Stimulated activated CD8-positive, alpha-beta memory T cell treated with anti-CD3 and anti-CD28 coated beads, Interleukin-2, amount 100 ng/mL, for 48 hours (primary cell): ENCODE measurements around the gene TXNDC11.

ENCODE experiments used
- DNase-seq, 2 donors: peaks; one replicate each; pipeline ENCODE4 v3.0.0-alpha.2; 2020; ENCODE audit warnings: low read depth in 2 of 2

The TXNDC11 gene

GRCh38 chr16:11755022-11755760 lies 12.5 kb upstream of the TXNDC11 start:
- no peak for DNase-seq

GRCh38 chr16:11752856-11753255 lies 10.2 kb upstream of the TXNDC11 start:
- no peak for DNase-seq

- no peak for DNase-seq
Measured at GRCh38 chr16:11750056-11750455, 7.4 kb upstream of the TXNDC11 start.

GRCh38 chr16:11748404-11749254 lies 6.0 kb upstream of the TXNDC11 start:
- DNase-seq = no peak

GRCh38 chr16:11747949-11748403 lies 5.3 kb upstream of the TXNDC11 start:
- no peak for DNase-seq

- DNase-seq = no peak
Measured at GRCh38 chr16:11744075-11744470, 1.4 kb upstream of the TXNDC11 start.

GRCh38 chr16:11743308-11744074 lies 834 bp upstream of the TXNDC11 start:
- DNase-seq = peak in 1 of 2 donors; percentile 5

GRCh38 chr16:11742093-11742535 lies 543 bp downstream of the TXNDC11 start:
- peak; percentile 27 for DNase-seq

GRCh38 chr16:11740567-11740966 lies 2.1 kb downstream of the TXNDC11 start:
- no peak for DNase-seq

GRCh38 chr16:11738742-11739544 lies 3.7 kb downstream of the TXNDC11 start:
- DNase-seq = no peak

GRCh38 chr16:11737713-11738112 lies 4.9 kb downstream of the TXNDC11 start:
- DNase-seq = no peak

- DNase-seq = no peak
Measured at GRCh38 chr16:11736903-11737302, 5.8 kb downstream of the TXNDC11 start.

- no peak for DNase-seq
Measured at GRCh38 chr16:11735787-11736186, 6.9 kb downstream of the TXNDC11 start.

- no peak for DNase-seq
Measured at GRCh38 chr16:11734653-11735043, 8.0 kb downstream of the TXNDC11 start.

GRCh38 chr16:11734025-11734652 lies 8.5 kb downstream of the TXNDC11 start:
- DNase-seq = no peak

- no peak for DNase-seq
Measured at GRCh38 chr16:11731222-11731621, 11.4 kb downstream of the TXNDC11 start.

- DNase-seq = no peak
Measured at GRCh38 chr16:11729787-11730186, 12.9 kb downstream of the TXNDC11 start.

- no peak for DNase-seq
Measured at GRCh38 chr16:11727796-11728543, 14.7 kb downstream of the TXNDC11 start.

GRCh38 chr16:11726008-11726407 lies 16.6 kb downstream of the TXNDC11 start:
- DNase-seq = no peak

- no peak for DNase-seq
Measured at GRCh38 chr16:11725457-11725856, 17.2 kb downstream of the TXNDC11 start.
